GM19372 (cell line): ENCODE measurements around the gene GLDN.

Experiments used
- ATAC-seq: cut with Tn5 transposase; IDR thresholded peaks from one replicate; pipeline ENCODE4 v1.9.1; 2021; ENCODE audit warnings: mild to moderate bottlenecking, low read depth, moderate library complexity; ENCODE audit not compliant: unreplicated experiment

GLDN gene

DNA sequence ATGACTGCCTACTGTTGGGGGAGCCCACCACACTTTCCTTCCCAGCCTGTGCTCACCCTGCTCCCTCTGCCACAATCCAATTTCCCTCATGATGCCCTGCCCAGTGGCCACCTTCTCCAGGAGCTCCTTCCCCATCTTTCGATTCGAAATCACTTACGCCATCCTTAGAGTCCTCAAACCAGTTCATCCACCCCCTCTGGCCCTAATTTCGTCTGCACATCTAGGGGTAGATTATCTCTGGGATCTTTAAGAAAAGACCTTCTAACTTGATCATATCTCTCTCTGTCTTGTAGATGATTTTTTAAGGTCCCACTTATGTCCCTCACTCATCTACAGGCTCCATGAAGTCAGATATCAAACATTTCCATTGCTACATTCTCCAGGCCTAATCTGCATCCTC, 20.1 kb upstream of the GLDN start:
- no peak for ATAC-seq

DNA sequence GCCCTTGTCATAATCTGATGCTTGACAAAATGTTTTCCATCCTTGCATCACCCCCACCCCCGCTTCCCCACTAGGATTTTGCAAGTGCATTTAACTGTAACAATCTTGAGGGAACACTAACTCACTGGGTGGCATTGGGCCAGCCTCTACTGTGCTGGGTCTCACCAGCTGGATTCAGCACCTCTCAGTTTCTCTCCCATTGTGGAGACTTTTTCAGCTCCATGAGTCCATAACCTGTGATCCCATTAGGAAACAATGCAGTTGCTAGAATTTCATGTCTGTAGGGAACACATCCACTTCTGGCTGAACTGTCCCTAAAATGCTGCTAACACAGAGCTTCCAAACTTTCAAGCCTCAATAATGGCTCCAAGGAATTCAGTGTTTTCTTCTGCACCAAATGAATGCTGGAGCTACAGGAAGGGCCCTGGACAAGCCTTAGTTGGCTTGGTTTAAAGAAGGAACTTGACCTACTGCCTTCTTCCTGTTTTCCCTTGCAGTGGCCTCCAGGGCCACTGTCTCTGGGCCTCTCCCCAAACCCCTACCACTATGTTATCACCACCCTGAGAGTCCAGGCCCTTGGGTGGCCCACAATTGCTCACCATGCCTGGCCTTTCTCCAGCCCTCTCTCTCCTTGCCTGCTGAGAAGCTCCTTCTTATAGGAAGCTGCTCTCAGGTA, 18.7 kb upstream of the GLDN start:
- no peak for ATAC-seq

DNA sequence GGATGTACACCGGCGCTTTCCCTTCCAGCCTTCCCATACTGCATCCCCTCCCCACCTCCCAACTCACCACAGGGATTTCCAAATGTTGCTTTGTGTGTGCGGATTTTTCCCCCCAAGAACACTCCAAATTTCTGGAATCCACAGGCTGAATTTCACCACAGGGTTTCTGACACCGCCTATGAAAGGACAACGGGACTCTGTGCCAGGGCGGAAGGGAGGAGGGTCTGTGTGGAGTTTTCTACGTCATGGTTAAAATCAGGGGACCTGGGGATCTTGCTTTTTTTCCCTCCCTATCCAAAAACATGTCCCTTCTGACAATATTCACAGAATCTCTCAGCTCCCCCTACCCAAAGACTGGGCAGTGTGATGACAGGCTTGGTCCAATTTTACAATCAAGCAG, 17.7 kb upstream of the GLDN start:
- no peak for ATAC-seq

DNA sequence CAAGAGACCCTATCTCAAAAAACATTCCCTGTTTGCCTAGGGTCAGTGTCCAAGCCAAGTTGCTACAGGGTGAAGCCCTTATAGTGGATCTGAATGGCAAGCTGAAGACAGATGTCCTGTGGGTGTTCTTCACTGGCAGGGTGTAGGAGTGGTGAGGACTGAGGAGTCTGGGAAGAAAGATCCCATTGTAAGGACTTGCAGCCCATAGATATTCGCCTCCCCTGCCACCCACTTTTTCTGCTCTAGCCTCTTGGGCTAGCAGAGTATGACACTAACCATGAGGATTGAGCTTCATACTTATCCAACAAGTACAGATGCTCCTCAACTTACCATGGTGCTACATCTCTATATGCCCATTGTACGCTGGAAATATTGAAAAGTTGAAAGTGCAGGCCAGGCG, 16.3 kb upstream of the GLDN start:
- ATAC-seq: no peak

DNA sequence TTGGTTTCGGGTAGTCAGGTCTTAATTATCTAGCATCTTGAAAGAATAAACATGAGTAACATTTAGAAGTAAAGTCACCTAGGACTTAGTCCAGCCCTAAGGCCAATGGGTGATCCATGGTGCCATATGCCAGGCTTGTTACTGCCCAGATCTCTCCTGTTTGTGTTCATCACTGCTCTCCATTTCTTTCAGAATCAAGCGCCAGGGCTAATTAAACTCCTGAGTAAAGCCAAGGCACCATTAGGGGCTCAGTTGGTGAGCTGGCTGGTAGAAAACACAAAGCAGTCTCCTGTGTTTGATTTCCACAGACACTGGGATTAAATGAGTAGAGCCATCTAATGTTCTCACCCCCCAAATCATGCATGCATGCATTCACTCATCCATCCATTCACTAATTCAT, 14.4 kb upstream of the GLDN start:
- ATAC-seq: no peak

DNA sequence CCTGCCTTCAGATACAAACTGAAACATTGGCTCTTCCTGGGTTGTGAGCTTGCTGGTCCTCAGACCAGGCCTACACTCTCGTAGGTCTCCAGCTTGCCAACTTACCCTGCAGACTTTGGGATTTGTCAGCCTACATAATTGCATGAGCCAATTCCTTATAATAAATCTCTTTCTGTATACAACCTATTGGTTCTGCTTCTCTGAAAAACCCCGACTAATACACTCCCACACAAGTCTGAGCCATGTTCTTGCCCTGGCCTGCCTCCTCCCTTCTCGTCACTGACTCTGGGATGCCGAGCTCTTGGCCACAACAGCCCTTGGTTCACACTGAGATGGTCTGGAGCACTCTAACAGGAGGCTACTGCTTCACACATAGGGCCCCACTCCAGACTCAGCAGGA, 12.5 kb upstream of the GLDN start:
- ATAC-seq: no peak

DNA sequence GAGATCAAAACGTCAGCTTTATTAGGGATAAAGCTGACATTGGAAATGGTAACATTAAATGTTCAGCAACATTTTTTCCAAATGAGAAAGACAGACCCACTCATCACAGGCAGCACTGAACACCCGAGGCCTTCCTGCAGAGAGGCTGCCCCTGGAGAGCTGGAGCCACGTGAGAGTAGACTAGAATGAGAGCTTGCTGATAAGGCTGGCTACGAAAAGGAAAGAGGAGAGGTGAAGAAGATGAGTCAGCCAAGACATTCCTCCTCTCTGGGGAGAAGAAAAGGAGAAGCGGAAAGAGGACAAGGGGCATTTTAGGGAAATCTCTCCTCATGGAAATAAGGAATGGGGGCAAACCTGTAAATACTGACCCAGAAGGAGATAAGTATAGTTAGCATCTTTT, 10.3 kb upstream of the GLDN start:
- ATAC-seq: no peak

DNA sequence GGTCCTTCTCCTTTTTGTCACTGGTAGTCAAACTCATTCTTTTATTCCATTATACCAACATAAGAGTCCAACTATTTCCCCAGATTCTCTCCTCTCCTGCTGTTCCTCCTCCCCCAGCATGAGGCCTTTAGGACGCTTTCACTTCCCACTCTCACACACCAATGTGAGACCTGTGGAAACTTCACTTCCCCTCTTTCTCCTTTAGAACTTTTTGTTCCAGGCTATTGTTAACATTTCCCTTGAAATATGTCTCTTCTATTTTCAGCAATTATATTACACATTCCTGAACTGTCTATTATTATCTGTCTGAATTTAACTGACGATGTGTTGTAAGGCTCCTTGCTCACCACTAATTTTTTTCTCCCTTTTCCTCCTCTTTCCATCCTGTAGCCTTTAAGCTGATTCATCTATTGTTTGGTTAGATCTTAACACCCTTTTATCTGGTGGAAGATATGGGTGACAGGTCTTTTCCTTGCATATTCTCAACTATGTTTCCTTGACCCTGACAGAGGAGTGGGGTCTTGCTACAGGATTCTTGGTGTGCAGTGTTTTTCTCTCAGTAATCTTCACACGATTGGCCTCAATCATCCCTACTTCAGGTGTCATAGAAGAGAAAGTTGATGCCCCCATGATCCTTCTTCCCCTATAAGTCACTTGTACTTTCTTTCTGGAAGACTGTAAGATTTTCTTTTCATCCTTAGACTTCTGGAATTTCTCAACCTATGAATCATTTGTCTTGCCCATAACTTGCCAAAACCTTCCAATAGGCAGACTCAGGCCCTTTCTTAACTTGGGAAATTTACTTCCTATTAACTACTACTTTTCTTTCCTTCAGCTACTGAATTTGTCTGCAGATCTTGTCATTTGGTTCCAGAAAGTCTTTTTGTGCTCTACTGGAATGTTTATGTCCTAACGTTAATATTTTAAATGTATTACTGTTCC, 9.0 kb upstream of the GLDN start:
- no peak for ATAC-seq

DNA sequence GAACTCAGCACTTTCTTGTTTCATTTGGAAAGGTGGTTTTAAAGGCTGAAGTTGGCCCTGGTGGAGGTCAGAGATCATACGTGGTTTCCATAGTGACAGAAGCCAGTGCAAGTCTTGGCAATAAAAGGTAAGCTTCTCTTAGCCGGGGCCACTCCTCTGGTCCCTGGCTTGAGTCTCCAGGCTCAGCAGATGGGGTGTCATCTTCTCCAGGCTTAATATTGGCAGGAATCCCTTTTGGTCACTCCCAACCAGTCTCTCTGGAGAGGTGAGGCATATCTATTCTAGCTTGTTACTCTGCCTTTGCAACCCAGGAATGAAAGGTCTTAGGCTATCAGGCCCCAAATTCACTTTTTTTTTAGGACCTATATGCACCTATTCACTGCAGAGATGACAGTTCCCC, 7.9 kb upstream of the GLDN start:
- ATAC-seq: no peak

DNA sequence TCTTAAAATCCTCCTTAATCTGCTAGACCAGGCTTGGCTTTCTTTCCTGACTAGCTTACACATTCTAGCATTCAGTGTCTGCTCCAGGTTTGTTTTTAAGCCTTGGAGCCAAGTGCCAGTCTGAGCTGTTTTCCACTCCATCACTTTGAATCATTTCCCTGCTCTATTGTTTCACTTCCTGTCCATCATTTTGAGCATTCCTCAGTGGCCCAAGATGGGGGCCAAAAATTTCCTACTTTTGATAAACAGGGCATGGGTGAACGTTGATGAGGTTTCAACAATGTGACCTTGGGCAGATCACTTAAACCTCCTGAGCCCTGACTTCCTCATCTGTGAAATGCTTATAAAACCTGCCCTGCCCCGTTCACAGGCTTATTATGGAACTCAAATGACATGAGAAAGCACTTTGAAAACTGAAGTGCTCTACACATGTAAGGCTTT, 7.4 kb upstream of the GLDN start:
- ATAC-seq: no peak

DNA sequence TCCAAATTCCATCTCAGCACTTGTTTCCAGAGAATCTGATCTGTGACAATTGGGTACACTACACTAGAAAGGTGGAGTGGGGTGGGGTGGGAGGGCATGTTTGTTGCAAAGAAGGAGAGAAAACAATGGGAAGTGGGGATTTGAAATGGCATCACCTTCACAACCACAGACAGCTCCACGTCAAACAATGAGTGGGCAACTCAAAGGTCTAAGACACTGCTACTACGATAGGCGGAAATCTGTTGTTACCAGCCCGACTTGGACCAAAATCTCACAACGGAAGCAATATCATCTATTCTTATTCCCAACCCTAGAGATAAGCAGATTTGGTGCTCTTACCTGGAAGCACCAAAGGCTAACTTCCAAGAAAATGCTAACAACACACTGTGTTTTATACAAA, 6.4 kb upstream of the GLDN start:
- ATAC-seq: no peak

DNA sequence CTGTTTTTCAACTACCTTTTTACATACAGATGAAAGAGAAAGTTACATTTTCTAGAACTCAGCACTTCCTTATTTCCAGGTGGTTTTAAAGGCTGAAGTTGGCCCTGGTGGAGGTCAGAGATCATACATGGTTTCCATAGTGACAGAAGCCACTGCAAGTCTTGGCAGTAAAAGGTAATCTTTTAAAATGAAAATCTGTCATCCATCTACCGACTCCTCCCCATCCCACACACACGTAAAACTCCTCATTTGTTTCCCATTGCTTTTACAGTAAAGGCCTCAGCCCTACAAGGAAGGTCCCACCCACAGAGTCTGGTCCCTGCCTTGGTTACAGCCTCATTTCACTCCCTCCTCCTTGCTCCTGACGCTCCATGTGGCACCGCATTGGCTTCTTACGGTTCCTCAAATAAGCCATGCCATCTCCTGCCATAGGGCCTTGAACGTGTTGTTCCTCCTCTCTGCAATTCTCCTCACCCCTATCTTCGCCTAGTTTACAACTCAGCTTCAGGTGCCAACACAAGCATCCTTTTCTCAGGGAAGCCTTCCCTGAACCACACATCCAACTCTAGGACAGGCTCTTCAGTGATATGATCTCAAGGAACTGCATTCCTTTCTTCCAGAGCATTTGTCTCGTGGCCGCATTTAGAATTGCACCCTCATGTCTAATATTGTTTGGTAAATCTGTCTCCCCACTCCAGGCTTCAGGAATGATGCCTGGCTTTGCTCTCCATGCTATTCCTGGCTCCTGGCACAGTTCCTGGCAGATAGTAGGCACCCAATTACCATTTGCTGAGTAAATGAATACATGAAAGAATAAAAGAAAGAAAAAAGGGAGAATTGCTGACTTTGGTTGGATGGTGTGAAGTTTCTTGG, 5.7 kb upstream of the GLDN start:
- ATAC-seq: no peak

DNA sequence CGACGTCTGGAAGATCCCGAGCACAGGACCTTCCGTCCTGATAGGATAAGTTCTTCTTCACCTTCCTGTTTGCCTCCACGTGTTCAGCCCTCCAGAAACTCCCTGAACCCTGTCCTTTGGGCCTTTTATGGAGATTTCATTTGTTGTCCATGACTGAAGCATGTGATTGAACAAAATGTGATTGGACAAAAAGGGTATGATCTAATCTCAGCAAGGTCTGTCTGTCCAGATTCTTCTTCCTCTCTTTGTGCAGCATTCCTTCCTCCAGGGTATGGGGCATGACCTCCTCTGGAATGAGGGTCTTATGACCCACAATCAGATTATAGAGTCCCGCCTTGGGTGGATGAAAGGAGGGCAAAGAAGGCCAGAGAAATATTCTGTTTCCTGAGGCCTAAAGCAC, 3.0 kb upstream of the GLDN start, which contains the start of gene CYP19A1:
CYP19A1 (minus strand) TSS at position 101 of the 400 bp plus-strand sequence. CDS start 95,684 bp downstream, outside the sequence.
- ATAC-seq: no peak

DNA sequence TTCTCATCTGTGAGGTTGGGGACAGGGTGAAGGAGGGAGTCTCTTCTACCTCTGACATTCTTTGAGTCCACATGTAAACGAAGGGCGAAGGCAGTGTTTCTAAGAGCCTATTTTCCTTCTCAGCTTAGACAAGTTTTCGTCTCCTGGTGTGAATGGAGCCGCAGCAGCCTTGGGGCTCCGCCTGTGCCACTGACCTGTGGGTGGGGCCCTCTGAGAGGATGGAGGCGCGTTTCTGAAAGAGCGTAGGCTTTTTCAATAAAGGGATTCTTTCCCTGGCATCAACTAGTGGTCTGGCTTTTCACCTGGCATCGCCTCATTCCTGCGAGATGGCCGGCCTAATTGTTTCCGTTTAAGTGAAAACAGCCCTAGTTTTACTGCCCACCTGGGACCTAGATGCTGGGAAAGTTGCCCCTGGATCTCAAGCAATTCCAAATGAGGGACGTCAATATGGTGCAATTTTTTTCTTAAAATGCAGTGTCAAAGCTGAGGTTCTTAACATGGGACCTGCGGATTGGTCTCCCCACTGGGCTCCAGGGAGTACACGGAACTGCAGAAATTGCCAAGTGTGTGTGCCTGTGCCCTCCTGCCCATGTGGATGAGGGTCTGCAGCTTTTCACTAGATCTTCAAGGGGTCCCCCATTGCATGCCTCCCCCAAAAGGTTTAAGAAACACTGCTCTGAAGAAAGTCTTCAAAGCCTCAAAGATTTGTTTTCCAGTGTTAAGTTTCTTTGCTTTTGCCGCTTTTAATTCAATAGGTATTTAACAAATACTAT, 958 bp downstream of the GLDN start:
- ATAC-seq: no peak

DNA sequence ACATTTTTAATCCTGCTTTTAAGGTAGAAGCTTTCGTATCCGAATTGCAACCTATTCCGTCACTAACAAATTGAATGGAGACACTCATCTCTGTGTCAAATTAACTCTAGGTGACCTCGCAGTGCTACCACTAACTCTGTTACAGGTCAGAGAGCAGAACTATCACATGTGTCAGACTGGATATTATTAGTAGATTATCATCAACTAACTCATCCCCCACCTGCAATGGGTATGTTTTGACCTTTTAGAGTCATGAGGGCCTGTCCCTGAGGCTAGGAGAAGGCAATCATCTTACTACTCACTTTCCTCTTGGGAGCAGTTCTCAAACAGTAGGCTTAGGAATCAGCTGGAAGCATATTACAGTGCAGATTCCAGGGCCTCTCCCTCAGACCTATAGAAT, 2.0 kb downstream of the GLDN start:
- ATAC-seq: no peak

DNA sequence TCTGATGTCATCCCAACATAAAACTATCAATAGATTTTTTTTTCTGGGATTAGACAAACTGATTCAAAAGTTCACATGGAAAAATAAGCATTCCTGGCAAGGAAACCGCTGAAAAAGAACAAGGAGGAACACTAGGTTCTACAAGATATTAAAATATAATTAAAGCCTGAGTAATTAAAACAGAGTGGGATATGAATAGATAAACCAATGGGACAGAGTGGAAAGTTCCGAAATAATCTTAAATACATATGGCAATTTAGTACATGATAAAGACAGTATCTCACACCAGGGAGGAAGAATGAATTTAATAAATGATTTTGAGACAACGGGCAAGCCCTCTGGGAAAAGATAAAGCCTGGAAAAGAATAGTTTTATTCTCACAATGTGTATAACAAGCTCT, 4.7 kb downstream of the GLDN start:
- no peak for ATAC-seq

DNA sequence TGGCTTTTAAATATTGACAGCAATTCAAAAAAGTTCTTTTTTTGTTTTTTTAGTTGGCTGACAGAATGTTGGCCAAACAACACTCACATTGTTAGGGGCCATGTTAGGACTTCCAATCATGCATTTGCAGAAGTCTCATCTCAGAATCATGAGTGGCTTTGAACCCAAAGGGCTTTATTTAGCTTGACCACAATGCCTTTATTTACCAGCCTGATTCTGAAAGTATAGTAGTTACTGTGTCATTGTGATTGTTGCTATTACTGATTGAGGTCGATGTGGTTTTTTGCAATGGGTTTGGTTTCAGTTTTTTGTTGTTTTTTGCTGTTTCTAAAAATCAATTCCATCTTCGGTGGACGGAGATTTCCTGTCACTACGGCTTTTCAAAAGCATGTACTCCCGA, 7.2 kb downstream of the GLDN start:
- ATAC-seq: peak; percentile 88

DNA sequence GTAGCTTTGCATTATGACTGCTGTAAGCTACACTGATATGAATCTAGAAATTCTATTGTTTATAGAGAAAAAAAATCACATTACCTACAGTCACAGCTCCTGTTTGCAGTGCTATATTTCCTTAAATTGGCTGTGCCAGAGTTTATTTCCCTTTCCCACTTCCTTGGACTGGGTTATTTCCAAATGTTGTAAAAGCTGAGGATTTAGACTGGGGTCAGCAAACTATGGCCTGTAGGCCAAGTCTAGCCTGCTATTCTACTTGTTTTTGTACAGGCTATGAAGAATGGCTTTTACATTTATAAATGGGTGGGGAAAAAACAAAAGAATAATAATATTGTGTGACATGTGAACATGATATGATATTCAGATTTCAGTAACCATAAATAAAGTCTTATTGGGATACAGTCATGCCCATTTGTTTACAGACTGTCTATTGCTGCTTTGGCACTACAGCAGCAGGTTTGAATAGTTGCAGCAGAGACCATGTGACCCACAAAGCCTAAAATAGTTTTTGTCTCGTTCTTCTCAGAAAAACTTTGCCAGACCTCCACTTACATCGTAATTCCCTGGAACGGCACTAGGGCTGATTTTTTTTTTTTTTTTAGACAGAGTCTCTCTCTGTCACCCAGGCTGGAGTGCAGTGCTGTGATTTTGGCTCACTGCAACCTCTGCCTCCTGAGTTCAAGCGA, 7.8 kb downstream of the GLDN start:
- no peak for ATAC-seq

DNA sequence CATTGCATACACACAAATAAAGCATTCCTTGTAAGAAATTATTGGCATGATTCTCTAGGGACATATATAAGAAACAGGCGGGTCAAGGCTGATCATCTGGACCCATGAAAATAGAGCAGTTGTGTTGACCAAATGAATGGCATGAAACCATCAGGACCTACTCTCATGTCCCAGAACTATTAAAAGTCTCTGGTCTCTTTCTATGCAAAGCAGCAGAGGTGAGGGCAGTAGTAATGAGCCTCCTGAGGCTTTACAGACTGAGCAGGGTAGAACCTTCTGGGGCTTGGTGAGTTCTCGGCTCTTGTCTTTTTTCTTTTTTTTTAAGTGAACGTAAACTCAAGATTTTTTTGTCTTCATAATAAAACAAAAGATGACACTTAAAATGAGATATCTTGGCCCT, 9.3 kb downstream of the GLDN start:
- no peak for ATAC-seq

DNA sequence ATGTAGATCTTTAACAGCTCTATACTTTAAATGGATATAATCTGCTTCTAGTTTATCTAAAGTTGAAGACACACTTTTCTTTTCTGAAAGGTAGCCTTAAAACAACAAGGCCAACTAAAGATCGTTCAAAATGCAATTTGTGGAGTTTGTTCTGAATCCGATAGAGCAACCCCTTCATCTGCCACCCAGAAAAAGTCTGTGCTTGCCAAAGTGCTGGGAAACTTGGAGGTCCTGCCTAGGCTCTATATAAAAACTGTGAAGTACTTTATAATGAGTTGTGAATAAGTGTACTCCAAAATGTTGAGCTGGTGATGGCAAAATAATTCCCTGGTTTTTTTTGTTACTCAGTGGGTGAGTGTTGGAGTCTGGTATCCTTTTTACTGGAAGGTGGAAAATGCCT, 12.5 kb downstream of the GLDN start:
- no peak for ATAC-seq
